PC-3 (cell line): ENCODE data around the gene ZBTB24. TPM values are rescaled to one million over a fixed set of nuclear protein-coding genes. Genes with fewer than 3 reads are reported as not detected.
A peak's percentile ranks its signal among the peaks of the same experiment; 100 is the strongest.

Source experiments
- ATAC-seq: fragments of 200-7000 bp; cut with Tn5 transposase; 2 replicates; pipeline ENCODE4 v1.9.1; 2020; ENCODE audit warnings: mild to moderate bottlenecking, moderate library complexity
- BruUV-seq: library from RNA; stranded (reverse); fragments of 400-500 nt; replicated peaks from 2 replicates; lab custom pipeline; 2021; lab: Mats Ljungman, UMichigan
- CTCF ChIA-PET: fragments of 300-600 bp; sonication (Branson Sonifier 250); formaldehyde crosslinking; loops from one replicate; lab custom pipeline; 2022; ENCODE audit warnings: antibody characterized with exemption; lab: Charles Lee
- POLR2A ChIA-PET: fragments of 300-600 bp; sonication (Branson Sonifier 250); formaldehyde crosslinking; loops from one replicate; lab custom pipeline; 2022; ENCODE audit warnings: antibody characterized with exemption; ENCODE audit not compliant: unreplicated experiment; lab: Charles Lee
- DNase-seq: peaks from one replicate; pipeline ENCODE4 v3.0.0-alpha.2; 2015
- H2AFZ ChIP-seq: fragments of 300-600 bp; sonication (generic); 2 replicates; pipeline ENCODE4 v1.6.0; 2016; ENCODE audit warnings: antibody characterized with exemption, low read length
- H3F3A ChIP-seq: fragments of 300-600 bp; sonication (generic); one replicate; pipeline ENCODE4 v1.6.0; 2017; ENCODE audit warnings: antibody characterized with exemption, low read length, control low read depth, mild to moderate bottlenecking; ENCODE audit not compliant: unreplicated experiment
- H3K27ac ChIP-seq: fragments of 300-600 bp; sonication (generic); 2 replicates; pipeline ENCODE4 v1.5.1; 2016; ENCODE audit warnings: mild to moderate bottlenecking, low read length
- H3K27me3 ChIP-seq: fragments of 300-600 bp; sonication (generic); 2 replicates; pipeline ENCODE4 v1.6.1; 2016; ENCODE audit warnings: low read length, mixed read lengths
- H3K36me3 ChIP-seq: fragments of 300-600 bp; sonication (generic); 2 replicates; pipeline ENCODE4 v1.6.1; 2016; ENCODE audit warnings: low read depth, mixed run types, low read length, mixed read lengths
- H3K4me1 ChIP-seq: fragments of 300-600 bp; sonication (generic); 2 replicates; pipeline ENCODE4 v1.5.1; 2016; ENCODE audit warnings: low read length; ENCODE audit not compliant: insufficient read depth
- H3K4me2 ChIP-seq: fragments of 300-600 bp; sonication (generic); 2 replicates; pipeline ENCODE4 v1.6.0; 2016; ENCODE audit warnings: low read length
- H3K4me3 ChIP-seq: fragments of 300-600 bp; sonication (generic); 2 replicates; pipeline ENCODE4 v1.5.1; 2016; ENCODE audit warnings: mild to moderate bottlenecking, low read length, mixed read lengths
- H3K79me2 ChIP-seq: fragments of 300-600 bp; sonication (generic); 2 replicates; pipeline ENCODE4 v1.6.1; 2017; ENCODE audit warnings: low read length, mixed read lengths
- H3K9ac ChIP-seq: fragments of 300-600 bp; sonication (generic); 2 replicates; pipeline ENCODE4 v1.6.0; 2016; ENCODE audit warnings: mild to moderate bottlenecking, low read length
- H3K9me2 ChIP-seq: fragments of 300-600 bp; sonication (generic); replicated peaks from 2 replicates; pipeline ENCODE4 v1.6.1; 2016; ENCODE audit warnings: mixed run types, low read length, mixed read lengths
- H3K9me3 ChIP-seq: fragments of 300-600 bp; sonication (generic); 2 replicates; pipeline ENCODE4 v1.6.1; 2016; ENCODE audit warnings: low read length, mixed read lengths
- H4K20me1 ChIP-seq: fragments of 300-600 bp; sonication (generic); 2 replicates; pipeline ENCODE4 v1.6.1; 2016; ENCODE audit warnings: low read length, mixed read lengths
- CTCF ChIP-seq: fragments of 300-600 bp; sonication (generic); conservative IDR thresholded peaks from 2 replicates; pipeline ENCODE4 v1.5.1; 2017; ENCODE audit warnings: antibody characterized with exemption, low read depth, mild to moderate bottlenecking, low read length
- EZH2 ChIP-seq: fragments of 300-600 bp; sonication (generic); IDR thresholded peaks from one replicate; pipeline ENCODE4 v1.6.1; 2017; ENCODE audit warnings: antibody characterized with exemption, mild to moderate bottlenecking, low read length; ENCODE audit not compliant: unreplicated experiment
- EZH2phosphoT487 ChIP-seq: fragments of 300-600 bp; sonication (generic); IDR thresholded peaks from 2 replicates; pipeline ENCODE4 v1.6.1; 2018; ENCODE audit warnings: mild to moderate bottlenecking, antibody characterized with exemption, low read length, borderline replicate concordance
- intact Hi-C: fragments of 100-400 bp; cut with micrococcal nuclease; formaldehyde crosslinking; loops from 2 replicates; pipeline ENCODE4 v1.9.0; 2023
- total RNA-seq: library from RNA; depleted of rRNA; stranded (reverse); fragments of >200 nt; gene quantifications from 2 replicates; pipeline ENCODE4 v1.2.3, GENCODE V29; 2014

The ZBTB24 gene
- total RNA-seq, 1 experiment from 2014 or later: 6.1 TPM

DNA sequence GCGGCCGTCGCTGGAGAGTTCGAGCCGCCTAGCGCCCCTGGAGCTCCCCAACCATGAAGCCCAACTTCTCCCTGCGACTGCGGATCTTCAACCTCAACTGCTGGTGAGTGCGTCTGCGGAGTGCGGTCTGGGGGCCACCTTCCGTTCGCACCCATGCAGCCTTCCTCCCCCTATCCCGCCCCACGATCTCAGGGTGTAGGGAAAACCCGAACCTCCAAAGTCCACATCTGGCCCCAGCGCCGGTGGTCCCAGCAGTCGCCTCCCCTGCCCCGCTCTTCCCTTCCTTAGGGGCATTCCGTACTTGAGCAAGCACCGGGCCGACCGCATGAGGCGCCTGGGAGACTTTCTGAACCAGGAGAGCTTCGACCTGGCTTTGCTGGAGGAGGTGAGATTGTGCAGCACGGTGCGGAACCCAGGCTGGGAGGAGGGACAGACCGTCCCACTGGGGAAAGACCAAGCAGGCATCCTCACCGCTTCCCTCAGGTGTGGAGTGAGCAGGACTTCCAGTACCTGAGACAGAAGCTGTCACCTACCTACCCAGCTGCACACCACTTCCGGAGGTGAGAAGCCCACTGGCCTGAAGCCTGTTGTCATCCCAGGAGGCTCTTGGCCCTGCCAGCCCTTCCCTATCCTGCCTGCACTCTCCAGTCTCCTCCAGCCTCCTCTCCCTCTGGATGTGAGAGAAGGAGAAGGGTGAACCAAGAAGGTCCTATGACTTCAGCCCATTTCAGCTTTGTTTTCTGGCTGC is 41.8 kb downstream of the ZBTB24 start:
- Histone ChIP-seq H3F3A (no peaks in the 10 kb centered on the region), H3K27ac (peak overlapping the region; percentile 36; the same call in 1 of the 2 replicates), H3K4me2 (peak overlapping the region; percentile 80), H3K27me3 (no peaks in the 10 kb centered on the region), H3K4me3 (peak overlapping the region; percentile 84), H2AFZ (peak overlapping the region; percentile 86), H3K9ac (peak overlapping the region; percentile 86), H3K9me2 (no peaks in the 10 kb centered on the region), H4K20me1 (no peaks in the 10 kb centered on the region), H3K36me3 (no peaks in the 10 kb centered on the region), H3K9me3 (no peaks in the 10 kb centered on the region), H3K79me2 (peaks cover 16% of the 10 kb centered on the region), H3K4me1 (peaks cover 14% of the 10 kb centered on the region; the same call in 1 of the 2 replicates)
- intact Hi-C loops: loop anchor here (1.0 kb wide), 1 partner anchor 14 kb away; the partner anchor contains the start of gene MICAL1
- BruUV-seq: TSS peak; percentile 33
- ChIA-PET CTCF (interaction anchor here (0.5 kb wide), 1 partner anchor 348 kb away, joined by 3 read pairs; no protein-coding TSS in a partner anchor), POLR2A (interaction anchor here (0.5 to 0.6 kb wide), 4 partner anchors 12 to 883 kb away, joined by 3 to 9 read pairs (median 6); partner anchors contain the start of gene CEP57L1)
- DNase-seq: peak; percentile 37
- TF ChIP-seq EZH2phosphoT487 (no peak), CTCF (no peak; the same call in 1 of the 2 replicates)
- ATAC-seq: peak; percentile 53

GRCh38 chr6:109440331-109441068 is 42.5 kb downstream of the ZBTB24 start, which contains the start of the genes PPIL6 and SMPD2:
TSS of gene PPIL6 (minus strand) at chr6:109440628. CDS start at chr6:109440590, 38 bp downstream.
TSS of gene SMPD2 (plus strand) at chr6:109440724. CDS start at chr6:109441122, 398 bp downstream.
- peak within 1 kb of the TSS; percentile 84 for H3K4me3 ChIP-seq
- H2AFZ ChIP-seq: peak within 1 kb of the TSS; percentile 86
- H3K36me3 ChIP-seq: no peaks in the 10 kb centered on the region
- ChIA-PET CTCF (interaction anchor here (0.5 kb wide), 1 partner anchor 347 kb away, joined by 3 read pairs; no protein-coding TSS in a partner anchor), POLR2A (interaction anchor here (0.5 to 0.6 kb wide), 5 partner anchors 11 to 882 kb away, joined by 3 to 9 read pairs (median 5); partner anchors contain the start of gene CEP57L1)
- TF ChIP-seq EZH2 (no peak), EZH2phosphoT487 (no peak), CTCF (no peak; the same call in 1 of the 2 replicates)
- peaks cover 14% of the 10 kb centered on the region; the same call in 1 of the 2 replicates for H3K4me1 ChIP-seq
- ATAC-seq: peak; percentile 81
- H3F3A ChIP-seq: no peaks in the 10 kb centered on the region
- peak within 1 kb of the TSS; percentile 36 for H3K27ac ChIP-seq
- peak within 1 kb of the TSS; percentile 80 for H3K4me2 ChIP-seq
- H3K27me3 ChIP-seq: no peaks in the 10 kb centered on the region
- no TSS peak for BruUV-seq
- H3K9me2 ChIP-seq: no peaks in the 10 kb centered on the region
- DNase-seq: peak; percentile 81
- H3K9me3 ChIP-seq: no peaks in the 10 kb centered on the region
- H3K9ac ChIP-seq: peak within 1 kb of the TSS; percentile 86
- peaks cover 16% of the 10 kb centered on the region for H3K79me2 ChIP-seq
- H4K20me1 ChIP-seq: no peaks in the 10 kb centered on the region
- intact Hi-C loops: loop anchor here (1.0 kb wide), 1 partner anchor 15 kb away; the partner anchor contains the start of gene MICAL1
